ENCODE data around the gene GPX2.

The GPX2 gene

GRCh38 chr14:64960762-64961276 lies 18.3 kb upstream of the GPX2 start:
- DNase-seq (ENCODE audit: low read depth in 2 of 2) = no peak

- no peak for DNase-seq (ENCODE audit: low read depth in 2 of 2)
Measured at GRCh38 chr14:64958743-64959142, 16.2 kb upstream of the GPX2 start.

GRCh38 chr14:64958201-64958600 lies 15.7 kb upstream of the GPX2 start:
- no peak for DNase-seq (ENCODE audit: low read depth in 2 of 2)

DNA sequence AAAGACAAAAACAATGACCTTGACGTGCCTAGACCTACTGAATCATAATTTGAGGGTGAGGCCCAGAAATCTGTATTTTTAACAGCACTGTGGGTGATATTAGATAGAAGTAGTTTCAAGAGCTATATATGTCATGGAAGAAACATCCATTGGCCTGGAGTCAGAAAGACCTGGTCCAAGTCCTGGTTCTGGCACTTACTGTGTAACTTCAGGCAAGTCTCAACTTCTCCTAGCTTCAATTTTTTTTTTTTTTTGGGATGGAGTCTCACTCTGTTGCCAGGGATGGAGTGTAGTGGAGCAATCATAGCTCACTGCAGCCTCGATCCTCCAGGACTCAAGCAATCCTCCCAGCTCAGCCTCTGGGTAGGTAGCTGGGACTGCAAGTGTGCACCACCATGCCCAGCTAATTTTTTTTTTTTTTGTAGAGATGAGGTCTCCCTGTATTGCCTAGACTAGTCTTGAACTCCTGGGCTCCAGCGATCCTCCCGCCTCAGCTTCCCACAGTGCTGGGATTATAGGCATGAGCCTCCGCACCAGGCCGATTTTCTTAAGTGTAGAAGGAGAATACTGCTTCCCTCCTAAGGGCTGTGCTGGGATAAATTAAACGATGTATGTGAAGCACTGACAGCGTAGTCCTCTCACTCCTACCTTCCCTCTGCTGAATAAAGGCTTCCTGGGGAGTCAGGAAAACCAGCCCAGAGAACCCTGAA lies 14.3 kb upstream of the GPX2 start:
- no peak for DNase-seq (ENCODE audit: low read depth in 2 of 2)

- DNase-seq (ENCODE audit: low read depth in 2 of 2) = no peak
Measured at GRCh38 chr14:64955297-64955696, 12.8 kb upstream of the GPX2 start.

DNA sequence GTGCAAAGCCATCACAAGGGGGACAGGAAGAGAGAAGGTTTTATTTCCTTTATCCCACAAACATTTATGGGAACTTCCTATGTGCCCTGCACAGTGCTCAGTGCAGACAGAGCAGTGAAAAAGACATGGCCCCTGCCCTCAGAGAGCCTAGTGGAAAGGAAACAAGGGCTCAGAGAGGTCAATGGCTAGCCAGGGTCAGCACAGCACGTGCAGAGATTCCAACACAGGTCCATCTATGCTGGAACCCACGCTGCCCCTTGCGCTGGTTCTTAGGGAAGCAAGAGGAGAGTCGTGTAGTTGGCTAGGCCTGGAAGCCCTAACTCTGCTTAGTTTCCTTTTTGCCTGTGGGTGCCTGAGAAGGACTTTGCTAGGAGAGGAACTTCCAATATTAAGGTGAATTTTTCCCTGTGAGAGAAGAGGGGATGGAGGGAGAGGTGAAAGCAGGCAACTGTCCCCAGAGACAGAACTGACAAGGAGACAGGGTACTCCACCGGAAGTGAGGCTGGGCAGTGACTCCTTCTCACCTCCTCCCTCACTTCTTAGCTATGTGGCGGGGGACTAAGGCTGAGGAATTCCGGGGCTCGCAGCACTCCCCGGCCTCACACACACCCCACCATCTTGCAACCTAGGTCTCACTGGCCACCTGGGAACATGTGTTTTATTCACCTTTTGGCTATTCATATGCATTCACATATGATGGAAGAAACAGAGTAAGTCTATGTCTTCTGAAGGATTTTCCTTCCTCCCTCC lies 12.1 kb upstream of the GPX2 start:
- no peak for DNase-seq (ENCODE audit: low read depth in 2 of 2)

DNA sequence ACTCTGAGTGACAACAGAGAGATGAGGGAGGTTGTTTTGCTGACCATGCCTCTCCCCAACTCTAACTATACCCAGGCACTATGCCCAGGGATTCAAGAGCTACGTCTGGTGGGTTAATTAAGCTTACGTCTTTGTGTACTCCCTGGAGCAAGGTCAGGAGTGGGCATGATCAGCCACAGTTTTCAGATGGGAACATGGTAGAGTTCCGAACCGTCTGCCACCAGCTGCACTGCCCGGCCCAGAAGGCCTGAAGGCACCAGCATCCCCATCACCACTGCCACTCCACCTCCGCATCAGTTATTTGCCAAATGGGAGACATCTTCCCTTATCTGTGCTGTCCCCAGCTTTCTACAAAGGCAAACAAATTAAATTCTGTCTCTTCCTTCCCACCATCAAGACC lies 11.1 kb upstream of the GPX2 start:
- DNase-seq (ENCODE audit: low read depth in 2 of 2) = no peak

DNA sequence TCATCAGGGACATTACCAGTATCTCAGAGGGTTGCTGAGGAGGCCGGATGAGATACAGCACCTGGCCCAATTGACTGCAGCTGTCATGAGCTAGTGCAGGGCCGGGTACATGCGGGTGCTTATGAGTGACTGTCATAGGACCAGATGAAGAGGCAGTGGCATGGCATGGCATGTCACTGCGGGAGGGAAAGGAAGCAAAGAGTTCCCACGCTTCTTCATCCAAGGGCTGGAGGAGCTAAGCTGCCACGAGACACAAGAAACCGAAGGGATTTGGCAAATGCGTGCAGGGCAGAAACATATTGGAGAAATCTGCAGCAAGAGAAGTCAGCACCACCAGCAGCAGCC lies 10.7 kb upstream of the GPX2 start:
- DNase-seq (ENCODE audit: low read depth in 2 of 2) = no peak

DNA sequence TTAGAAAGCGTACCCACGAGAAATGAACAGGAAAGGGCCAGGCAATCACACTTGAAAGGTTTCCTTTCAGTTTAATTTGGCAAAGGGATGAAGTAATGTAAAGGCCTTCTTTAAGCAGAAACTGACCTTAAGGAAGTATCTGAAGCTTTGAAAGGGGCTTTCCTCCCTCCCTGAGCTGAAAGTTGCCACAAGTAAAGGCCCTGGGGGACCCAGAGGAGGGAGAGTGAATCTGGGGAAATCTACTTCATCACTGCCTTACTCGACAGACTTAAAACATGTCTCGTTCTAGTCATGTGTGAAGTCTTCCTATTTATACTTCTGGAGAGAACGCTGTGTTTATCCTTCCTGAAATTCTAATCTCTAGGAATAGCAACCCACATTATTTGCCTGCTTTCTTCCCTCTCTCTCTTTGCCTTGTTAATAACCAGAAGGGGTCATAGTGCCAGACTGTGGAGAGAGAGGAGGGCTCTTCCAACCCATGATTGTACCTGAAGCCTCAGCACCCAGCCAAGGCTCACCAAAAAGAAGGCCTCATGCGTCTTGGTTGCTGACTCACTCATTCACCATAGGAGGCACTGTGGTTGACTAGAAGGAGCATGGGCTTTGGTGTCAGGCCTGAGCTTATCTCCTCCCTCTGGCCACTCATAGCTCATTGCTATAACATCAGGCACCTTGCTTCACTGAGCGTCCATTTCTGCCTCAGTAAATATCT lies 10.2 kb upstream of the GPX2 start:
- no peak for DNase-seq (ENCODE audit: low read depth in 2 of 2)

GRCh38 chr14:64951724-64952123 lies 9.2 kb upstream of the GPX2 start:
- DNase-seq (ENCODE audit: low read depth in 2 of 2) = no peak

- DNase-seq (ENCODE audit: low read depth in 2 of 2) = no peak
Measured at GRCh38 chr14:64951291-64951690, 8.7 kb upstream of the GPX2 start.

GRCh38 chr14:64950889-64951288 lies 8.3 kb upstream of the GPX2 start:
- DNase-seq (ENCODE audit: low read depth in 2 of 2) = no peak

DNA sequence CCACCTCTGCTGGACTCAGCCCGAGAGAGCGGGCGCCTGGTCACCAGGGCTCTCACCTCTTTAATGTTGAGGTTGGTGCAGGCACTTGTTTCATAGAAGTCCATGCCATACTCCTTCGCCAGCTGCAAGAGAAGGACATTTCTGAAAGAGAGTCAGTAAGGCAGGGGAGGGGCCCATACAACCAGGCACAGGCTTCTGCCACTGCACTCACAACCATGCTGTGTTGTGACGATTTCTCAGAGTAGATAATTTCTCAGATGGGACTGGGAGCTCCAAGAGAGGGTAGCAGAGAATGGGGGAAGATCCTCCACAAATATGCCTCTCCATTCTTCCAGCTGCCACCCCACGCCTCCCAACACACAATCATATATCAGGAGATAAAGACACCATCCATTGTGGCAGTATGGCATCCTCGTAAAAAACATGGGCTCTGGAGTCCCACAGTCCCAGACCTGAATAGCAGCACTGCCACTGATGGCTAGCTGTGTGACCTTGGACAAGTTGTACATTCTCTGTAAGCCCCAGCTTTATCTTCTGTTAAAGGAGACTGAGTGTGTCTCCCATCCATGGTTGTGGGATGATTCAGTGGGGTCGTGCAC lies 6.2 kb upstream of the GPX2 start:
- DNase-seq (ENCODE audit: low read depth in 2 of 2) = no peak

DNA sequence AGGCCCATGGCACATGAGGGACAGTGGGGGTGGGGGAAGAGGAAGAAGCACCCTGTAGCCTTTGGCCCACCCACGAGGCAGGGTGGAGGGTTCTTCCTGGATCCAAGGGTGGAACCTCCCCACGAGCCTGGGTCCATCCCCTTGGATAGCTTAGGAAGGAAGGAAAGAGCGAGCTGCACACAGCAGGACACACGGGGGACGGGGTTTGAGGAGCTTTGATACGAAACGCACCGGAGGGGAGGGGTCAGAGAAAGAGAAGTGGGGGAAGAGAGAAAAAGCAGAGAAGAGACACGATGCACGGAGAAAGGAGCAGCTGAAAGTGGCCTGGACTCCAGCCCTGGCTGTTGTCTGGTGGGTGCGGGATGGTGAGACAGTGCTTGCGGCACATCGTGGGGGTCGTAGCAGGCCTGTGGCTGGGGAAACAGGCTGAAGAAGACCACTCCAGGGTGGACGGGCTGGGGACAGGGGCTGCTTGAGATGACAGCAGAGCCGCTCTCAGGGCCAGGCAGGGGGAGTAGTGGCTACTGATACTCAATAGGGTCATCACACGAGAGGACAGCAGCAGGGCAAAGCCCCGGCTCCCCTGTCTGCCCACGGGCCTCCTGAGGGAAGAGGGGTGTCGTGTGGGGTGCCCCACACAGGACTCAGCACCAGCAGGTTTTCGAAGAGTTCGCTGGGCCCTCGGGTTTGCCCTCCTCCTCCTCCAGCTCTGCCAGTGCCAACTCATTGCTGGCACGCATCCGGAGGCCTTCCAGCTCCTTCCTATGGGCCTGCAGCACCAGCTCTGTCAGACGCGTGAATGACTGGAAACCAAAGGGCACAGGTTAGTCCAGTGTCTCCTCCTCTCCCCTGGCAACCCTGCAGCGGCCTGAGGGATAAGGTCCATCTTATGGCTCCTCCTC lies 5.4 kb upstream of the GPX2 start:
- no peak for DNase-seq (ENCODE audit: low read depth in 2 of 2)

DNA sequence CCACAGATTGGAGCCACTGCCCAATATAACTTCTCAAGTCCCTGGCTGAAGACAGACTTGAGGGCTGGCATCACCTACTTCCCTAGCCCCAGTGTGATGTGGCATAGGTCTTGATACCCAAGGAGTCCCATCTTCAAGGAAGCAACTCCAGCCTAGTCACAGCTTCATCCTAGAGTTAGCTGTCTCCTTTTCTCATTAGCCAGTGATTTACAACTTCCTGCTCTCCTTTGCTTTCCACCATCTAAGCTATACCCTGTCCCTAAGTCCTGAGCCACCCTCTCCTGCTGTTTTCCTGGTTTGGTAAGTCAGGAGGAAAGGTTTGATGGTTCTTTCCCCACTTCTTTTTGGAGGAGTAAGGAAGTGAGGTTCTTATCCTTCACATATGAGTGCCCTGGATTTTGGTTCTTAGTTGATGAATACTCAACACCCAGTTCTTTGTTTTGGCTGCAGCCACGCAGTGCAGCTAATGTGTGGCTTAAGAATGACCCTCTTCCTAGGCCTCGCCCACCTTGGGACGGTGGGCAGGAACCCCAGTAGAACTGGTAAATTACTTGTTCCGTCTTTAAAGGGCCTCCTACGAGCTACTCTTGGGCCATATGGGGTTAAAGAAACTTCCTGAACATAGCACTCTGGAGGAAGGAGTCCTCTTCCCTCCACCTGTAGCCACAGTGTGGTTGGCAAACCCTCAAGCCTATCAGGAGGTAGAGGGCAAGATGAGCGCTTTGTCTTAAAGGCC lies 3.9 kb upstream of the GPX2 start:
- no peak for DNase-seq (ENCODE audit: low read depth in 2 of 2)

DNA sequence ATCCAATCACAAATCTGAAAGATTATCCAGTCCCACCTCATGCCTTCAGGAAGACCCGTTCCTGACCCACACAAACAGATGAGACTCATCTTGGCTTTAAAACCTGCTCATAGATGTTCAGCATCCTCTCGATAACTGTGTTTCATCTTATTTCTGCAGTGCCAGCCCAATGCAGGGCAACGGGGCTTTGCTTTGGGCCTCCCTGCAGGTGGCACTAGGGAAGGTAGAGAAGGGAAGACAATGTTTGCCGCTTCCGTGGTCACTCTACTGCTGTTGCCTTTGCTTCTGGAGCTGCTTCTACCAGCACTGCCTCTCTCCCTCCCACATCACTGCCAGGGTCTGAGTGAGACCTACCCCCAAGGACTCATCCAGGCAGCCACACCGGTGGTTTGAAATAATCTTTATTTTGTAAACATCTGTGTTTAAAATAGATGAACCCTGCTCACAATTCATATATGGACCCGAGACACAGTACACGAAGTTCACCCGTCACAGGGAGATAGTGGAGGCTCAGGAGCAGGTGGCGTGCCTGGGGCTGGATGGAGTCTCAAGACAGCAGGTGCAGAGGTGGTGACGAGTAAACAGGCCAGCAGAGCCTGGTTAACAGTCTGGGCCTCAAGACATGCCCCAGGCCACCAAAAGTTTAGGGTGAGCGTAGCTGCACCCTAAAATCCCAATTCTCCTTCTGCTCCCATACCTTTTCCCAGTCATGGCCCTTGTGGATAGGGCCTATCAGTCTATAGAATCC lies 3.1 kb upstream of the GPX2 start:
- no peak for DNase-seq (ENCODE audit: low read depth in 2 of 2)

- DNase-seq (ENCODE audit: low read depth in 2 of 2) = no peak
Measured at GRCh38 chr14:64944861-64945260, 2.3 kb upstream of the GPX2 start.

DNA sequence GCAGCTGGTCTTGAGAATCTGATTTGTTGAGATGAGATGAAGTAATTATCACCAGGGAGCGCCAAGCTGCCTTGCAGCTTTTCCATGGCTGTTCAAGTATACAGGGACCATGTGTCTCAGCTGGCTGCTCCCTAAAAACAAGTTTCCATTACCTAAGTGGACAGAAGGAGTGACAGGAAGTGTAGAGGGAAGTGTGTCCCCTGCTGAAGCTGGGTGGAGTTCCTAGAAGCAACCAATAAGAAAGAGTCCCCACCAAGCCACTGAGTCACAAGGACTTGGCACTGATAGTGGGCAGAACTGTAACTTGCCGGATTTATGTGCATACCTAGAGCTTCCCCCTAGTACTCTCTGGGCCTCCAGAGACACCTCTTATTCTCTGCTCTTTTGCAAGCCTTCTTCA lies 1.5 kb upstream of the GPX2 start:
- DNase-seq (ENCODE audit: low read depth in 2 of 2) = no peak

GRCh38 chr14:64943556-64943955 lies 1.0 kb upstream of the GPX2 start:
- DNase-seq (ENCODE audit: low read depth in 2 of 2) = no peak

GRCh38 chr14:64940336-64940910 lies 2.1 kb downstream of the GPX2 start:
- DNase-seq (ENCODE audit: low read depth in 2 of 2) = no peak

Measured in stimulated activated CD8-positive, alpha-beta memory T cell treated with anti-CD3 and anti-CD28 coated beads, Interleukin-15, amount 100 ng/mL, for 4 hours (primary cell).